Activated T-cell treated with anti-CD3 and anti-CD28 coated beads, Interleukin-2, amount 50 U/mL, for 24 hours (primary cell): ENCODE data around the gene DENND1A.

Experiments
- DNase-seq: peaks from one replicate; pipeline ENCODE4 v3.0.0-alpha.2; 2020
- H3K27ac Mint-ChIP-seq: 2 replicates; pipeline ENCODE4 v1.8.0; 2020; ENCODE audit warnings: mild to moderate bottlenecking, mixed read lengths
- H3K27me3 Mint-ChIP-seq: 2 replicates; pipeline ENCODE4 v1.8.0; 2020; ENCODE audit warnings: mixed read lengths
- H3K36me3 Mint-ChIP-seq: 2 replicates; pipeline ENCODE4 v1.8.0; 2020; ENCODE audit warnings: low read depth, mixed read lengths
- H3K4me1 Mint-ChIP-seq: 2 replicates; pipeline ENCODE4 v1.8.0; 2020; ENCODE audit warnings: low read depth, mixed read lengths
- H3K4me3 Mint-ChIP-seq: 2 replicates; pipeline ENCODE4 v1.8.0; 2020; ENCODE audit warnings: mild to moderate bottlenecking, moderate library complexity, mixed read lengths
- H3K9me3 Mint-ChIP-seq: 2 replicates; pipeline ENCODE4 v1.8.0; 2020; ENCODE audit warnings: mixed read lengths

Gene DENND1A

GRCh38 chr9:123775289-123776284 is 154.3 kb downstream of the DENND1A start:
- DNase-seq, result no peak
- H3K4me1 Mint-ChIP-seq, result peaks cover 10% of the 10 kb centered on the region
- no peaks in the 10 kb centered on the region for H3K36me3 Mint-ChIP-seq
- no peaks in the 10 kb centered on the region for H3K27me3 Mint-ChIP-seq
- H3K9me3 Mint-ChIP-seq, result no peaks in the 10 kb centered on the region
- H3K27ac Mint-ChIP-seq, result no peak overlapping the region
- no peak overlapping the region for H3K4me3 Mint-ChIP-seq

GRCh38 chr9:123773783-123774182 is 156.1 kb downstream of the DENND1A start:
- no peak for DNase-seq
- Mint-ChIP-seq H3K4me3 (no peak overlapping the region), H3K36me3 (no peaks in the 10 kb centered on the region)

GRCh38 chr9:123772967-123773366 is 157.0 kb downstream of the DENND1A start:
- no peak for DNase-seq
- H3K27ac Mint-ChIP-seq, result no peak overlapping the region
- no peak overlapping the region for H3K4me3 Mint-ChIP-seq
- H3K27me3 Mint-ChIP-seq, result no peaks in the 10 kb centered on the region
- H3K4me1 Mint-ChIP-seq, result peaks cover 10% of the 10 kb centered on the region
- no peaks in the 10 kb centered on the region for H3K36me3 Mint-ChIP-seq
- no peaks in the 10 kb centered on the region for H3K9me3 Mint-ChIP-seq

More at GRCh38 chr9:123773783-123774182, 156.1 kb downstream of the DENND1A start:
- H3K27ac Mint-ChIP-seq, result no peak overlapping the region
- H3K4me1 Mint-ChIP-seq, result peaks cover 10% of the 10 kb centered on the region
- H3K27me3 Mint-ChIP-seq, result no peaks in the 10 kb centered on the region
- no peaks in the 10 kb centered on the region for H3K9me3 Mint-ChIP-seq

GRCh38 chr9:123772374-123772773 is 157.6 kb downstream of the DENND1A start:
- no peaks in the 10 kb centered on the region for H3K27me3 Mint-ChIP-seq
- H3K4me3 Mint-ChIP-seq, result no peak overlapping the region
- H3K9me3 Mint-ChIP-seq, result no peaks in the 10 kb centered on the region
- H3K36me3 Mint-ChIP-seq, result no peaks in the 10 kb centered on the region
- no peak overlapping the region for H3K27ac Mint-ChIP-seq
- no peak for DNase-seq
- H3K4me1 Mint-ChIP-seq, result peaks cover 10% of the 10 kb centered on the region

- H3K27me3 Mint-ChIP-seq, result no peaks in the 10 kb centered on the region
- H3K36me3 Mint-ChIP-seq, result no peaks in the 10 kb centered on the region
- H3K4me3 Mint-ChIP-seq, result no peak overlapping the region
- H3K9me3 Mint-ChIP-seq, result no peaks in the 10 kb centered on the region
- H3K4me1 Mint-ChIP-seq, result peaks cover 10% of the 10 kb centered on the region
- DNase-seq, result no peak
- no peak overlapping the region for H3K27ac Mint-ChIP-seq
Observed at GRCh38 chr9:123771690-123772089, 158.2 kb downstream of the DENND1A start.

GRCh38 chr9:123769719-123770118 is 160.2 kb downstream of the DENND1A start:
- Mint-ChIP-seq H3K4me1 (peaks cover 2% of the 10 kb centered on the region), H3K9me3 (no peaks in the 10 kb centered on the region), H3K27ac (no peak overlapping the region), H3K36me3 (no peaks in the 10 kb centered on the region), H3K4me3 (no peak overlapping the region), H3K27me3 (no peaks in the 10 kb centered on the region)
- DNase-seq, result no peak

- DNase-seq, result no peak
Observed at GRCh38 chr9:123763910-123764588, 165.9 kb downstream of the DENND1A start.

GRCh38 chr9:123761905-123762605 is 167.9 kb downstream of the DENND1A start:
- DNase-seq, result no peak
- H3K4me1 Mint-ChIP-seq, result no peaks in the 10 kb centered on the region
- H3K36me3 Mint-ChIP-seq, result peaks cover 3% of the 10 kb centered on the region
- no peak overlapping the region for H3K27ac Mint-ChIP-seq
- no peaks in the 10 kb centered on the region for H3K27me3 Mint-ChIP-seq
- no peak overlapping the region for H3K4me3 Mint-ChIP-seq
- no peaks in the 10 kb centered on the region for H3K9me3 Mint-ChIP-seq

More at GRCh38 chr9:123763910-123764588, 165.9 kb downstream of the DENND1A start:
- Mint-ChIP-seq H3K27me3 (no peaks in the 10 kb centered on the region), H3K4me1 (no peaks in the 10 kb centered on the region), H3K4me3 (no peak overlapping the region), H3K27ac (no peak overlapping the region), H3K9me3 (no peaks in the 10 kb centered on the region), H3K36me3 (no peaks in the 10 kb centered on the region)

- no peaks in the 10 kb centered on the region for H3K27me3 Mint-ChIP-seq
- no peaks in the 10 kb centered on the region for H3K4me1 Mint-ChIP-seq
- peaks cover 19% of the 10 kb centered on the region for H3K36me3 Mint-ChIP-seq
- no peaks in the 10 kb centered on the region for H3K9me3 Mint-ChIP-seq
- no peak for DNase-seq
- H3K27ac Mint-ChIP-seq, result no peak overlapping the region
- H3K4me3 Mint-ChIP-seq, result no peak overlapping the region
Observed at GRCh38 chr9:123757960-123758359, 172.0 kb downstream of the DENND1A start.

- Mint-ChIP-seq H3K27me3 (no peaks in the 10 kb centered on the region), H3K27ac (no peak overlapping the region), H3K36me3 (peaks cover 19% of the 10 kb centered on the region), H3K4me1 (no peaks in the 10 kb centered on the region), H3K4me3 (no peak overlapping the region), H3K9me3 (no peaks in the 10 kb centered on the region)
- no peak for DNase-seq
Observed at GRCh38 chr9:123757547-123757946, 172.4 kb downstream of the DENND1A start.

GRCh38 chr9:123756484-123757106 is 173.3 kb downstream of the DENND1A start:
- no peak overlapping the region for H3K4me3 Mint-ChIP-seq
- H3K27ac Mint-ChIP-seq, result no peak overlapping the region
- no peaks in the 10 kb centered on the region for H3K27me3 Mint-ChIP-seq

GRCh38 chr9:123753669-123754258 is 176.2 kb downstream of the DENND1A start:
- no peak overlapping the region for H3K4me3 Mint-ChIP-seq
- H3K27me3 Mint-ChIP-seq, result no peaks in the 10 kb centered on the region
- DNase-seq, result no peak
- H3K9me3 Mint-ChIP-seq, result no peaks in the 10 kb centered on the region
- peaks cover 22% of the 10 kb centered on the region for H3K36me3 Mint-ChIP-seq
- no peak overlapping the region for H3K27ac Mint-ChIP-seq
- H3K4me1 Mint-ChIP-seq, result peaks cover 22% of the 10 kb centered on the region

More at GRCh38 chr9:123756484-123757106, 173.3 kb downstream of the DENND1A start:
- no peaks in the 10 kb centered on the region for H3K9me3 Mint-ChIP-seq
- no peak for DNase-seq
- H3K36me3 Mint-ChIP-seq, result peaks cover 21% of the 10 kb centered on the region
- H3K4me1 Mint-ChIP-seq, result peaks cover 2% of the 10 kb centered on the region

- no peak overlapping the region for H3K4me3 Mint-ChIP-seq
- no peak for DNase-seq
- H3K9me3 Mint-ChIP-seq, result no peaks in the 10 kb centered on the region
- H3K4me1 Mint-ChIP-seq, result peaks cover 23% of the 10 kb centered on the region
- H3K27me3 Mint-ChIP-seq, result no peaks in the 10 kb centered on the region
- H3K36me3 Mint-ChIP-seq, result peaks cover 22% of the 10 kb centered on the region
- no peak overlapping the region for H3K27ac Mint-ChIP-seq
Observed at GRCh38 chr9:123753016-123753415, 176.9 kb downstream of the DENND1A start.
